A549 (cell line): ENCODE measurements around the gene FBF1. TPM values are rescaled to one million over a fixed set of nuclear protein-coding genes. Genes with fewer than 3 reads are reported as not detected.

Source experiments
- ATAC-seq, 2 experiments: fragments of 200-7000 bp in 1 of 2; fragments of >200 bp in 1 of 2; cut with Nextera tagmentation in 1 of 2; cut with Tn5 transposase in 1 of 2; 3 replicates each; pipeline versions ENCODE4 v1.8.0 to v1.9.1; 2018 to 2020; ENCODE audit warnings: mild to moderate bottlenecking in 1 of 2, moderate library complexity in 1 of 2
- CTCF ChIA-PET: fragments of 300-600 bp; sonication (Branson Sonifier 250); formaldehyde crosslinking; extraction: SDS; loops from one replicate; lab custom pipeline; 2021; ENCODE audit warnings: antibody characterized with exemption, inconsistent platforms; lab: Yijun Ruan, JAX
- POLR2A ChIA-PET: fragments of 350-600 bp; formaldehyde crosslinking; extraction: SDS; loops from one replicate; lab custom pipeline; 2021; ENCODE audit warnings: antibody characterized with exemption, inconsistent platforms; lab: Yijun Ruan, JAX
- DNase-seq, 2 experiments: peaks; one replicate each; pipeline versions ENCODE4 v3.0.0 to v3.0.0-alpha.2; 2011 to 2016; ENCODE audit warnings: low read depth in 1 of 2, low spot score in 1 of 2
- FAIRE-seq: peaks from 2 replicates; lab custom pipeline; 2011; peaks lifted over from hg19 to GRCh38; lab: Jason Lieb, UNC
- H3K27ac ChIP-seq, 2 experiments: fragments of >200 bp; sonication (Bioruptor Twin); formaldehyde crosslinking; 3 replicates each; pipeline ENCODE4 v1.5.1; 2016 to 2017
- H3K4me1 ChIP-seq: fragments of >200 bp; sonication (Bioruptor Twin); formaldehyde crosslinking; 3 replicates; pipeline ENCODE4 v1.6.1; 2016
- H3K4me2 ChIP-seq: fragments of >200 bp; sonication (Bioruptor Twin); formaldehyde crosslinking; 3 replicates; pipeline ENCODE4 v1.6.1; 2016
- H3K4me3 ChIP-seq: fragments of >200 bp; sonication (Bioruptor Twin); formaldehyde crosslinking; 3 replicates; pipeline ENCODE4 v1.5.1; 2016
- H3K9me3 ChIP-seq: fragments of >200 bp; sonication (Bioruptor Twin); formaldehyde crosslinking; 3 replicates; pipeline ENCODE4 v1.6.1; 2016
- CHD2 ChIP-seq: fragments of 150-350 bp; IDR thresholded peaks from 2 replicates; pipeline ENCODE4 v1.6.1; 2014; ENCODE audit warnings: low read length; ENCODE audit not compliant: partially characterized antibody
- E2F6 ChIP-seq: IDR thresholded peaks from 2 replicates; pipeline ENCODE4 v1.6.1; 2012; ENCODE audit warnings: low read depth, borderline replicate concordance
- EHMT2 ChIP-seq: fragments of 200-600 bp; sonication (generic); IDR thresholded peaks from 2 replicates; pipeline ENCODE4 v1.6.1; 2016; ENCODE audit warnings: antibody characterized with exemption, low read depth, mild to moderate bottlenecking, moderate library complexity
- EP300 ChIP-seq, 2 experiments: fragments of >200 bp; sonication (Bioruptor Twin); formaldehyde crosslinking; IDR thresholded peaks; 2 replicates in 1 of 2; 3 replicates in 1 of 2; pipeline ENCODE4 v1.6.1; 2016 to 2017
- HES2 ChIP-seq: fragments of >200 bp; sonication (Bioruptor Twin); formaldehyde crosslinking; IDR thresholded peaks from 2 replicates; pipeline ENCODE4 v1.6.1; 2016
- HEYL ChIP-seq: fragments of 250-450 bp; sonication (Bioruptor Pico); IDR thresholded peaks from 2 replicates; pipeline ENCODE4 v1.8.0; 2021; ENCODE audit warnings: mild to moderate bottlenecking, moderate library complexity
- MAFK ChIP-seq: fragments of 450-650 bp; IDR thresholded peaks from 2 replicates; pipeline ENCODE4 v1.6.1; 2014; ENCODE audit not compliant: partially characterized antibody
- MAX ChIP-seq: IDR thresholded peaks from 2 replicates; pipeline ENCODE4 v1.6.1; 2012
- MAZ ChIP-seq: fragments of 150-350 bp; IDR thresholded peaks from 2 replicates; pipeline ENCODE4 v1.6.1; 2014; ENCODE audit warnings: antibody characterized with exemption, low read depth, low read length, borderline replicate concordance
- MYC ChIP-seq: IDR thresholded peaks from 2 replicates; pipeline ENCODE4 v1.6.1; 2012; ENCODE audit warnings: mild to moderate bottlenecking, inconsistent platforms, low read length, improper control_type of control experiment, borderline replicate concordance
- PBX3 ChIP-seq: IDR thresholded peaks from 2 replicates; pipeline ENCODE4 v1.6.1; 2012
- RAD21 ChIP-seq, 2 experiments: fragments of >200 bp in 1 of 2; sonication (Bioruptor Twin) in 1 of 2; formaldehyde crosslinking in 1 of 2; IDR thresholded peaks in 1 of 2; conservative IDR thresholded peaks in 1 of 2; 2 replicates in 1 of 2; 3 replicates in 1 of 2; pipeline ENCODE4 v1.6.1; 2012 to 2018; ENCODE audit warnings: inconsistent platforms in 1 of 2
- RFX5 ChIP-seq: fragments of 450-650 bp; IDR thresholded peaks from 2 replicates; pipeline ENCODE4 v1.7.1; 2014; ENCODE audit warnings: antibody characterized with exemption, mild to moderate bottlenecking, moderate library complexity
- RNF2 ChIP-seq: fragments of 200-600 bp; sonication (generic); IDR thresholded peaks from 2 replicates; pipeline ENCODE4 v1.6.1; 2016; ENCODE audit warnings: low read depth, mild to moderate bottlenecking, antibody characterized with exemption, moderate library complexity, borderline replicate concordance
- TFCP2L1 ChIP-seq: fragments of 250-450 bp; sonication (Bioruptor Pico); IDR thresholded peaks from 2 replicates; pipeline ENCODE4 v1.5.0; 2021; ENCODE audit warnings: mild to moderate bottlenecking
- WGBS: methylation state at CpG from one replicate; pipeline ENCODE4 v1.1.6; 2017; ENCODE audit errors: missing lambda C conversion rate; 5-methylcytosine and 5-hydroxymethylcytosine counted together
- polyA plus RNA-seq, 4 experiments: library from polyadenylated mRNA; depleted of rRNA in 3 of 4; stranded (reverse); fragments of >200 nt; fragmentation: RNase III in 1 of 4; extraction: RNeasy Plus Mini Kit Qiagen cat#74134 plus additional on column Dnase treatment in 1 of 4; gene quantifications; 2 replicates in 3 of 4; 3 replicates in 1 of 4; pipeline ENCODE4 v1.2.3, GENCODE V29; 2011 to 2017
- TF ChIP-seq, protein P1 (sequence below): fragments of >200 bp; sonication (Bioruptor Twin); formaldehyde crosslinking; IDR thresholded peaks from 3 replicates; pipeline ENCODE4 v1.5.1; 2016
- TF ChIP-seq, protein P2 (sequence below): fragments of 200-600 bp; sonication (generic); IDR thresholded peaks from 2 replicates; pipeline ENCODE4 v1.6.1; 2016; ENCODE audit warnings: antibody characterized with exemption, mild to moderate bottlenecking, moderate library complexity

Gene FBF1
- polyA plus RNA-seq, 2 of the 4 experiments (the other 2 are of a cell fraction), result 8.5 to 17.8 TPM

- ATAC-seq, result peak; percentile 11 to 66; a peak in 3 of 6 replicates
- POLR2A ChIA-PET, result interaction anchor here (0.7 to 3.8 kb wide), 9 partner anchors 9 to 120 kb away, joined by 3 to 28 read pairs (median 8); partner anchors contain the start of genes ACOX1, TEN1, TRIM47 and UNK
- whole genome bisulfite sequencing, result 37% methylated on average over 28 of the region's 28 CpGs
Observed at GRCh38 chr17:75895370-75896155, 45.3 kb downstream of the FBF1 start.

More at GRCh38 chr17:75895370-75896155, 45.3 kb downstream of the FBF1 start:
- H3K4me1 ChIP-seq, result peaks cover 17% of the 10 kb centered on the region
- DNase-seq, result peak; percentile 56 to 81
- H3K4me3 ChIP-seq, result peak overlapping the region; percentile 84
- CTCF ChIA-PET, result interaction anchor here (0.6 to 22.8 kb wide), 26 partner anchors 9 to 384 kb away, joined by 3 to 513 read pairs (median 4); partner anchors contain the start of genes FBF1, MRPL38, TRIM47 and TSEN54
- H3K27ac ChIP-seq, result peak overlapping the region; percentile 90 to 97
- TF ChIP-seq HES2, result no peak
- 0 out of 2 replicates have a peak, but pooled peaks have one; percentile 42 for TF ChIP-seq MYC
- peak; percentile 45 for TF ChIP-seq MAX
- TF ChIP-seq EP300 (IDR thresholded peaks at IDR 0.05), result no peak
- no peak for TF ChIP-seq MAZ
- TF ChIP-seq CHD2, result no peak
- TF ChIP-seq RAD21 (conservative IDR thresholded peaks at IDR 0.05 in 1 of 2, IDR thresholded peaks at IDR 0.05 in 1 of 2), result 0 out of 5 replicates have a peak, but pooled peaks of 1 of the 2 experiments have one; percentile 11
- no peak for TF ChIP-seq EHMT2
- 0 out of 2 replicates have a peak, but pooled peaks have one; percentile 44 for TF ChIP-seq TFCP2L1 (CRISPR knock-in tag)
- TF ChIP-seq RNF2, result no peak
- no peak for TF ChIP-seq PBX3
- no peak for TF ChIP-seq E2F6
- TF ChIP-seq HEYL (CRISPR knock-in tag), result no peak
- no peak for TF ChIP-seq RFX5
- TF ChIP-seq, protein P1, sequence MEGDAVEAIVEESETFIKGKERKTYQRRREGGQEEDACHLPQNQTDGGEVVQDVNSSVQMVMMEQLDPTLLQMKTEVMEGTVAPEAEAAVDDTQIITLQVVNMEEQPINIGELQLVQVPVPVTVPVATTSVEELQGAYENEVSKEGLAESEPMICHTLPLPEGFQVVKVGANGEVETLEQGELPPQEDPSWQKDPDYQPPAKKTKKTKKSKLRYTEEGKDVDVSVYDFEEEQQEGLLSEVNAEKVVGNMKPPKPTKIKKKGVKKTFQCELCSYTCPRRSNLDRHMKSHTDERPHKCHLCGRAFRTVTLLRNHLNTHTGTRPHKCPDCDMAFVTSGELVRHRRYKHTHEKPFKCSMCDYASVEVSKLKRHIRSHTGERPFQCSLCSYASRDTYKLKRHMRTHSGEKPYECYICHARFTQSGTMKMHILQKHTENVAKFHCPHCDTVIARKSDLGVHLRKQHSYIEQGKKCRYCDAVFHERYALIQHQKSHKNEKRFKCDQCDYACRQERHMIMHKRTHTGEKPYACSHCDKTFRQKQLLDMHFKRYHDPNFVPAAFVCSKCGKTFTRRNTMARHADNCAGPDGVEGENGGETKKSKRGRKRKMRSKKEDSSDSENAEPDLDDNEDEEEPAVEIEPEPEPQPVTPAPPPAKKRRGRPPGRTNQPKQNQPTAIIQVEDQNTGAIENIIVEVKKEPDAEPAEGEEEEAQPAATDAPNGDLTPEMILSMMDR, result peak; percentile 36; the same call in 2 of the 3 replicates
- TF ChIP-seq MAFK, result no peak
- TF ChIP-seq, protein P2, sequence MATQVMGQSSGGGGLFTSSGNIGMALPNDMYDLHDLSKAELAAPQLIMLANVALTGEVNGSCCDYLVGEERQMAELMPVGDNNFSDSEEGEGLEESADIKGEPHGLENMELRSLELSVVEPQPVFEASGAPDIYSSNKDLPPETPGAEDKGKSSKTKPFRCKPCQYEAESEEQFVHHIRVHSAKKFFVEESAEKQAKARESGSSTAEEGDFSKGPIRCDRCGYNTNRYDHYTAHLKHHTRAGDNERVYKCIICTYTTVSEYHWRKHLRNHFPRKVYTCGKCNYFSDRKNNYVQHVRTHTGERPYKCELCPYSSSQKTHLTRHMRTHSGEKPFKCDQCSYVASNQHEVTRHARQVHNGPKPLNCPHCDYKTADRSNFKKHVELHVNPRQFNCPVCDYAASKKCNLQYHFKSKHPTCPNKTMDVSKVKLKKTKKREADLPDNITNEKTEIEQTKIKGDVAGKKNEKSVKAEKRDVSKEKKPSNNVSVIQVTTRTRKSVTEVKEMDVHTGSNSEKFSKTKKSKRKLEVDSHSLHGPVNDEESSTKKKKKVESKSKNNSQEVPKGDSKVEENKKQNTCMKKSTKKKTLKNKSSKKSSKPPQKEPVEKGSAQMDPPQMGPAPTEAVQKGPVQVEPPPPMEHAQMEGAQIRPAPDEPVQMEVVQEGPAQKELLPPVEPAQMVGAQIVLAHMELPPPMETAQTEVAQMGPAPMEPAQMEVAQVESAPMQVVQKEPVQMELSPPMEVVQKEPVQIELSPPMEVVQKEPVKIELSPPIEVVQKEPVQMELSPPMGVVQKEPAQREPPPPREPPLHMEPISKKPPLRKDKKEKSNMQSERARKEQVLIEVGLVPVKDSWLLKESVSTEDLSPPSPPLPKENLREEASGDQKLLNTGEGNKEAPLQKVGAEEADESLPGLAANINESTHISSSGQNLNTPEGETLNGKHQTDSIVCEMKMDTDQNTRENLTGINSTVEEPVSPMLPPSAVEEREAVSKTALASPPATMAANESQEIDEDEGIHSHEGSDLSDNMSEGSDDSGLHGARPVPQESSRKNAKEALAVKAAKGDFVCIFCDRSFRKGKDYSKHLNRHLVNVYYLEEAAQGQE, result no peak
- no peaks in the 10 kb centered on the region for H3K9me3 ChIP-seq
- FAIRE-seq, result peak; percentile 18
- H3K4me2 ChIP-seq, result peak overlapping the region; percentile 99
